B cell (primary cell): ENCODE data around the gene NAPA.

Experiments
- CTCF ChIP-seq: fragments of 200-600 bp; IDR thresholded peaks from one replicate; pipeline ENCODE4 v1.8.0; 2022; ENCODE audit warnings: antibody characterized with exemption, mild to moderate bottlenecking
- EZH2 ChIP-seq: IDR thresholded peaks from 2 replicates; pipeline ENCODE4 v1.6.1; 2012; ENCODE audit warnings: borderline replicate concordance, low read depth, mild to moderate bottlenecking, moderate library complexity, low read length; ENCODE audit not compliant: insufficient read depth, poor library complexity, severe bottlenecking

GRCh38 chr19:47545061-47545948, 30.4 kb upstream of the NAPA start:
- TF ChIP-seq EZH2 (no peak), CTCF (no peak)
